Mammary epithelial cell (primary cell): ENCODE data around the gene PTCD2.

Source experiments
- EZH2 ChIP-seq: IDR thresholded peaks from 2 replicates; pipeline ENCODE4 v1.6.1; 2012; ENCODE audit warnings: low read length, inconsistent platforms, borderline replicate concordance
- TF ChIP-seq, protein P1 (sequence below), 2 donors: IDR thresholded peaks in 1 of 2; conservative IDR thresholded peaks in 1 of 2; 2 replicates each; pipeline ENCODE4 v1.5.1; 2011 to 2012; ENCODE audit warnings: inconsistent platforms in 2 of 2, low read length in 2 of 2, mild to moderate bottlenecking in 2 of 2, control low read depth in 1 of 2, low read depth in 1 of 2; ENCODE audit not compliant: insufficient read depth in 1 of 2; ENCODE audit errors: extremely low read depth in 1 of 2

GRCh38 chr5:72314571-72315172 lies 5.5 kb upstream of the PTCD2 start:
- TF ChIP-seq EZH2 = no peak
- TF ChIP-seq, protein P1, sequence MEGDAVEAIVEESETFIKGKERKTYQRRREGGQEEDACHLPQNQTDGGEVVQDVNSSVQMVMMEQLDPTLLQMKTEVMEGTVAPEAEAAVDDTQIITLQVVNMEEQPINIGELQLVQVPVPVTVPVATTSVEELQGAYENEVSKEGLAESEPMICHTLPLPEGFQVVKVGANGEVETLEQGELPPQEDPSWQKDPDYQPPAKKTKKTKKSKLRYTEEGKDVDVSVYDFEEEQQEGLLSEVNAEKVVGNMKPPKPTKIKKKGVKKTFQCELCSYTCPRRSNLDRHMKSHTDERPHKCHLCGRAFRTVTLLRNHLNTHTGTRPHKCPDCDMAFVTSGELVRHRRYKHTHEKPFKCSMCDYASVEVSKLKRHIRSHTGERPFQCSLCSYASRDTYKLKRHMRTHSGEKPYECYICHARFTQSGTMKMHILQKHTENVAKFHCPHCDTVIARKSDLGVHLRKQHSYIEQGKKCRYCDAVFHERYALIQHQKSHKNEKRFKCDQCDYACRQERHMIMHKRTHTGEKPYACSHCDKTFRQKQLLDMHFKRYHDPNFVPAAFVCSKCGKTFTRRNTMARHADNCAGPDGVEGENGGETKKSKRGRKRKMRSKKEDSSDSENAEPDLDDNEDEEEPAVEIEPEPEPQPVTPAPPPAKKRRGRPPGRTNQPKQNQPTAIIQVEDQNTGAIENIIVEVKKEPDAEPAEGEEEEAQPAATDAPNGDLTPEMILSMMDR (conservative IDR thresholded peaks at IDR 0.05 in 1 of 2, IDR thresholded peaks at IDR 0.05 in 1 of 2; ENCODE audit: extremely low read depth in 1 of 2, insufficient read depth in 1 of 2, low read depth in 1 of 2, low read length in 2 of 2) = peak; percentile 15 to 30
